ENCODE data around the gene TENM4.

TENM4 gene

GRCh38 chr11:78991681-78992080, 449.1 kb downstream of the TENM4 start:
- no peak for TF ChIP-seq CTCF (IDR thresholded peaks at IDR 0.05; ENCODE audit: insufficient read depth, low read length, missing control alignments)
- no peak for DNase-seq (ENCODE audit: low read depth, low spot score)
- ChIA-PET CTCF (interaction anchor here (1.1 kb wide), 1 partner anchor 17 kb away, joined by 3 read pairs; no protein-coding TSS in a partner anchor), POLR2A (no interaction called here)
- H3K4me3 ChIP-seq (ENCODE audit: low read depth, low read length) = no peak overlapping the region

- CTCF ChIA-PET = no interaction called here
Measured at GRCh38 chr11:78990261-78990660, 450.6 kb downstream of the TENM4 start.

GRCh38 chr11:78987748-78988147, 453.1 kb downstream of the TENM4 start:
- H3K4me3 ChIP-seq (ENCODE audit: low read depth, low read length) = no peak overlapping the region
- DNase-seq (ENCODE audit: low read depth, low spot score) = no peak
- ChIA-PET CTCF (interaction anchor here (1.3 to 2.2 kb wide), 2 partner anchors 9 to 11 kb away, joined by 4 read pairs; no protein-coding TSS in a partner anchor), POLR2A (no interaction called here)
- TF ChIP-seq CTCF (IDR thresholded peaks at IDR 0.05; ENCODE audit: insufficient read depth, low read length, missing control alignments) = no peak

More at GRCh38 chr11:78990261-78990660, 450.6 kb downstream of the TENM4 start:
- no peak overlapping the region for H3K4me3 ChIP-seq (ENCODE audit: low read depth, low read length)
- DNase-seq (ENCODE audit: low read depth, low spot score) = no peak
- POLR2A ChIA-PET = no interaction called here
- no peak for TF ChIP-seq CTCF (IDR thresholded peaks at IDR 0.05; ENCODE audit: insufficient read depth, low read length, missing control alignments)

GRCh38 chr11:78986305-78986704, 454.5 kb downstream of the TENM4 start:
- POLR2A ChIA-PET = no interaction called here

GRCh38 chr11:78985663-78986062, 455.2 kb downstream of the TENM4 start:
- DNase-seq (ENCODE audit: low read depth, low spot score) = no peak
- CTCF ChIA-PET = interaction anchor here (1.2 kb wide), 1 partner anchor 340 kb away, joined by 3 read pairs; no protein-coding TSS in a partner anchor
- TF ChIP-seq CTCF (IDR thresholded peaks at IDR 0.05; ENCODE audit: insufficient read depth, low read length, missing control alignments) = no peak
- POLR2A ChIA-PET = no interaction called here
- H3K4me3 ChIP-seq (ENCODE audit: low read depth, low read length) = no peak overlapping the region

More at GRCh38 chr11:78986305-78986704, 454.5 kb downstream of the TENM4 start:
- no peak for DNase-seq (ENCODE audit: low read depth, low spot score)
- no peak for TF ChIP-seq CTCF (IDR thresholded peaks at IDR 0.05; ENCODE audit: insufficient read depth, low read length, missing control alignments)
- CTCF ChIA-PET = interaction anchor here (1.2 kb wide), 1 partner anchor 341 kb away, joined by 3 read pairs; no protein-coding TSS in a partner anchor
- no peak overlapping the region for H3K4me3 ChIP-seq (ENCODE audit: low read depth, low read length)

- CTCF ChIA-PET = no interaction called here
- no peak for DNase-seq (ENCODE audit: low read depth, low spot score)
- POLR2A ChIA-PET = no interaction called here
- no peak overlapping the region for H3K4me3 ChIP-seq (ENCODE audit: low read depth, low read length)
- TF ChIP-seq CTCF (IDR thresholded peaks at IDR 0.05; ENCODE audit: insufficient read depth, low read length, missing control alignments) = no peak
Measured at GRCh38 chr11:78982473-78982872, 458.4 kb downstream of the TENM4 start.
